ENCODE measurements around the gene STXBP5L.

GRCh38 chr3:120909602-120909878 is 1.5 kb downstream of the STXBP5L start:
- no peak for TF ChIP-seq CTCF (IDR thresholded peaks at IDR 0.05; ENCODE audit: low read length)
- TF ChIP-seq EZH2 (IDR thresholded peaks at IDR 0.05; ENCODE audit: borderline replicate concordance, low read length) = no peak
